HG03108 (cell line): ENCODE measurements around the gene MRPL20.
"Not testable (repeated sequence)": the region's sequence is repeated elsewhere in the genome, so short reads cannot be mapped to it uniquely, and the experiment has no call there.

ENCODE experiments used
- ATAC-seq: cut with Tn5 transposase; IDR thresholded peaks from one replicate; pipeline ENCODE4 v1.9.1; 2021; ENCODE audit warnings: moderate library complexity; ENCODE audit not compliant: unreplicated experiment

Gene MRPL20

GRCh38 chr1:1411626-1412025 lies 4.5 kb upstream of the MRPL20 start:
- no peak for ATAC-seq

GRCh38 chr1:1410238-1410637 lies 3.1 kb upstream of the MRPL20 start:
- ATAC-seq, result not testable (repeated sequence)

GRCh38 chr1:1407636-1408318 lies 684 bp upstream of the MRPL20 start:
- peak; percentile 6 for ATAC-seq

- ATAC-seq, result no peak
Observed at GRCh38 chr1:1406101-1406820, 832 bp downstream of the MRPL20 start.

- no peak for ATAC-seq
Observed at GRCh38 chr1:1403653-1404052, 3.4 kb downstream of the MRPL20 start.

- ATAC-seq, result not testable (repeated sequence)
Observed at GRCh38 chr1:1402901-1403392, 4.1 kb downstream of the MRPL20 start.

- no peak for ATAC-seq
Observed at GRCh38 chr1:1402072-1402900, 4.8 kb downstream of the MRPL20 start.

- ATAC-seq, result no peak
Observed at GRCh38 chr1:1401457-1402010, 5.6 kb downstream of the MRPL20 start.

- no peak for ATAC-seq
Observed at GRCh38 chr1:1400576-1401456, 6.3 kb downstream of the MRPL20 start.

- ATAC-seq, result no peak
Observed at GRCh38 chr1:1399872-1400575, 7.1 kb downstream of the MRPL20 start.

- peak; percentile 95 for ATAC-seq
Observed at GRCh38 chr1:1399187-1399871, 7.8 kb downstream of the MRPL20 start, which contains the start of gene CCNL2. TSS of gene CCNL2 (minus strand) at chr1:1399335. CDS start at chr1:1399306, 29 bp downstream.

- no peak for ATAC-seq
Observed at GRCh38 chr1:1398677-1399186, 8.4 kb downstream of the MRPL20 start.

GRCh38 chr1:1397839-1398523 lies 9.1 kb downstream of the MRPL20 start:
- ATAC-seq, result no peak

GRCh38 chr1:1395166-1395565 lies 11.9 kb downstream of the MRPL20 start:
- ATAC-seq, result no peak

- no peak for ATAC-seq
Observed at GRCh38 chr1:1394116-1394515, 13.0 kb downstream of the MRPL20 start.

GRCh38 chr1:1393428-1393827 lies 13.7 kb downstream of the MRPL20 start:
- no peak for ATAC-seq

- ATAC-seq, result no peak
Observed at GRCh38 chr1:1393014-1393413, 14.1 kb downstream of the MRPL20 start.

- no peak for ATAC-seq
Observed at GRCh38 chr1:1391225-1391624, 15.9 kb downstream of the MRPL20 start.
